Measurements from ENCODE around the gene RREB1.

RREB1 gene

DNA sequence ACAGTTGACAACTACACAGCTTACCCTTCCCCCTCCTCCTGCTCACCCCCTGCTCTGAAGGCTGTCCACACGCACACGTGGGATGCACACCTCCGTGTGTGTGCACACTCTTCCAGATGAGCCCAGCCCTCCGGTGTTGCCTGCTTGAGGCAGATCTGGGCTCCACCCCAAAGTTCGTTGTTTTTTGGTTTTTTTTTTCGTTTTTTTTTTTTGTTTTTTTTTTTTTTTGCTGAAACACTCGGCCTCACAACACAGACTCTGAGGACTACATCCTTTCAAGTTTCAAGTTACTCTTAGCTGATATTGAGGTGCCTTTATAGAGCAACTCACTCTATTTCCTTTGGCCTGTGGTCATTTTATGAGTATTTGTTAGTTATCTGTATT lies 88.2 kb downstream of the RREB1 start:
- no peak for DNase-seq

DNA sequence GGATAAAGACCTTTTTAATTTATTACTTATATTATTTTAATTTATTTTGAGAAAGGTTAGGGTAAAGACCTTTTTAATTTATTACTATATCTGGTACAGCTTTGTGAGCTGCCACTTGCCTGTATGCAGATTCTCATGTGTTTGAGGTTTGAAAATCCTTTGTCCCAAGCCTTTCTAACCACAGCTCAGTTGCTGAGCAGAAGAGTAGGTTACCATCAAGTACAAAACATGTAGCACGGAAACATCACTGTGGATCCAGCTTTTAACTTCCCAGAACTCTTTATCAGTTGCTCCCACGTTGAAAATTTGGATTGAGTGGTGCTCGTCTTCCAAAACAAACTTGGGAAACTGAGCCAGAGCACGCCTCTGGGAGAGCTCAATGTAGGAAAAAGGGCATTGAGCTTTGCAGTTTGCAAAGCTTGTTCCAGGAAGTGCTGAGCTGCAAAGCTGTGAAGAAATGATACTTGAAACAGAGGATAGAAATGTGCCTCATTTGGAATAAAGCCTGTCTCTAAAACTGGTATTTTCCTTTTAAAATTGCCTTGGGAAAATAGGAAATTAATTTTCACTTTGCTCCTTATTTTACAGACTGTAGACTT lies 89.0 kb downstream of the RREB1 start:
- no peak for DNase-seq

DNA sequence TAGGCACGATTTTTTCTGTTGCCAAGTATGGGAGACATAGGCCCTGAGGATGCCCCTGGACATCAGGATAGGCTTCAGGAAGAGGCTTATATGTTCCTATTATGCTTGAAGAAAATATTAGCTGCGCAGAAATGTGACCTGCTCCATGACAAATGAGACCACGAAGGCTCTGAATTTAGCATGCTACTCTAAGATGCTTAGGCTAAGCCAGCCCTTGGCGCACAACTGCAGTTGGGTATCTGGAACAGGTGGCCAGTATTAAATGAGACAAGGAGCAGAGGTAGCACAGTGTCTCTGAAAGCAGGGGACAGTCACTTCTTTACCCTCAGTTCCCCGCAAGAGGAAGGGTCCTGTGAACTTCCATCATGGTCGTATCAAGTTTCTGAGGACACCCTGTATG lies 90.0 kb downstream of the RREB1 start:
- no peak for DNase-seq

DNA sequence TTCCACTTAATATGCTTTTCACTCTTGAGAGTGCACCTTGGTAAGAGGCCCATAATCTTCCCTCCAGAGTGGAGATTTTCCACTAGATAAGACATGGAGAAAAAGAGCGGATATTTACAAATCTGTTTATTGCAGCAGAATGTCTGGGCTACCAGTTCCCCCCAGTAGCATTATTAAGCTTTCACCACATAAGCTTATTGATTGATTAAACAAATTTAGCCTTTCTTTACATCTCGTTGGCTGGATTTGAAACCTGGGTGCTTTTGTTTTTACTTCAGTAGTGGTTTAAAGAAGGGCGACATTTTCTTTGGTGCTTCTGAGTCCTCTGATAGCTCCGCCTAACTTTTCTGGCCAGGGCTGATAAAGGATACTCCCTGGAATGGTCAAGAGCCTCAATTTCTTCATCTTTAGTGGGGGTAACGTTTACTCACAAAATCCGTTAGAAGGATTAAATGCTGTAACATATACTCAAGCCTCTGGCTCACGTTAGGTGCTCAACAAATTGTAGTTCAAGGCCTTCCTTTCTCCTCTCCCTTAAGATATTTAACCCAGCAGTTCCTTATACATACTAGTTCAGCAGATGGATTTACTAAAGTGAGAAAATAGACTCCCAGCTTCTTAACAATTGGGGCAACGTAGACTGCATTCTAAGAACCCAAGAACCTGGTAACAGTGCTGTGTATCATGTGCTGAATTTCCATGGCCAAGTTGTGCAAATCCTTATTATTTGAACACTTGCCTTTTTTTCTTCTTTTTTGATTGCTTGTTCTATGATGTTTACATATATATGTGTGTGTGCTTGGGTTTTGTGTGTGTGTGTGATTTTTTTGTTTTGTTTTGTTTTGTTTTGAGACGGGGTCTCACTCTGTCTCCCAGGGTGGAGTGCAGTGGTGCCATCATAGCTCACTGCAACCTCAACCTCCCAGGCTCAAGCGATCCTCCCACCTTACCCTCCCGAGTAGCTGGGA lies 91.4 kb downstream of the RREB1 start:
- DNase-seq = no peak

DNA sequence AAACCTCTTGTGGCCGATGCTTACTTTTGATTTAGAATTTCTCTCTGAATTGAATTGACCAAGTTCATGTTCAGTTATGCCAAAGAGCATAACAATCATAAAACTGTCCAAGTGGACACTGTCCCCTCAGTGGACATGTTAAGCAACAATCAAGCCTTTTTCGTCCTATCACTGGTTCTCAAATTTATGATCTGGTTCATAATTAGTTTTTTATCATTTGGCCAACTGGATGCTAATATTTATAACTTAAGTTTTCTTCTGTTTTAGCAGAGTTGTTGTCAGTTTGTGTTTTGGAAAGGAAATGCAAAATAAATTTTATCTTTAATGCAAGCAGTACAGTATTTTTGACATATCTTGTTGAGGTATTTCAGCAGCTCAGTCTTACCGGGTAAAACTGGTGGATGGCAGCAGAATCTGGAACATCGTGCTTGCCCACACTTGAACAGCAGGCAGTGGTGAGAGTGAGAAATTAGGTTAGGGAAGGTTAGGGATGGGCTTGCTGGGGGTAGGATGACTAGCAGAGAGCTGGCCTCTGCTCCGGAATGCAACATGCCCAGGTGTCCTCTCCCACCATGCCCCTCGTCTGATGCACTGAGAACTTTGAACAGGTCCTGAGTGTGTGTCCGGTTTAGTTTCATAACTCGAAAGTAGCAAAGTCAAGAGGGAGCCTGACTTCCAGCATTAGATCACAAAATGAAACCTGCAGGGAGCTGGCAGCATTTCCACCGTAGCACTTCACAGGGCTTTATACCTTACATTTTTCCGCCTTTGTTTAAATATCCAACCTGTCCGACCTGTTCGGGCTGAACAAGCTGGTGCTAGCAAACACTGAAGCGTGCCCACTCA lies 93.1 kb downstream of the RREB1 start:
- no peak for DNase-seq

DNA sequence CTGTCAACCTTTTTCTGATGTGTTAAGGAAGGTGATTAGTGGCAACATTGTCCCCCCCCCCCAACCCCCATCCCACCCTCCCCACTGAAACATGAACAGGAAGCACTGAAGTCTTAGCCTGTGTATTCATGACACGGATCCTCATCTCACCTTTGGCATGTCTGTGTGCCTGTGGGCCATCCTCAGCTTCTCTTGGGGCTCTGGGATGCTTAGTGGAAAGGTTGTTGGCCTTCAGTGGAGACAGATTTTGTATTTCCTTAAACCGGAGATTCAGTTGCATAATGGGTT lies 93.6 kb downstream of the RREB1 start:
- DNase-seq = no peak

DNA sequence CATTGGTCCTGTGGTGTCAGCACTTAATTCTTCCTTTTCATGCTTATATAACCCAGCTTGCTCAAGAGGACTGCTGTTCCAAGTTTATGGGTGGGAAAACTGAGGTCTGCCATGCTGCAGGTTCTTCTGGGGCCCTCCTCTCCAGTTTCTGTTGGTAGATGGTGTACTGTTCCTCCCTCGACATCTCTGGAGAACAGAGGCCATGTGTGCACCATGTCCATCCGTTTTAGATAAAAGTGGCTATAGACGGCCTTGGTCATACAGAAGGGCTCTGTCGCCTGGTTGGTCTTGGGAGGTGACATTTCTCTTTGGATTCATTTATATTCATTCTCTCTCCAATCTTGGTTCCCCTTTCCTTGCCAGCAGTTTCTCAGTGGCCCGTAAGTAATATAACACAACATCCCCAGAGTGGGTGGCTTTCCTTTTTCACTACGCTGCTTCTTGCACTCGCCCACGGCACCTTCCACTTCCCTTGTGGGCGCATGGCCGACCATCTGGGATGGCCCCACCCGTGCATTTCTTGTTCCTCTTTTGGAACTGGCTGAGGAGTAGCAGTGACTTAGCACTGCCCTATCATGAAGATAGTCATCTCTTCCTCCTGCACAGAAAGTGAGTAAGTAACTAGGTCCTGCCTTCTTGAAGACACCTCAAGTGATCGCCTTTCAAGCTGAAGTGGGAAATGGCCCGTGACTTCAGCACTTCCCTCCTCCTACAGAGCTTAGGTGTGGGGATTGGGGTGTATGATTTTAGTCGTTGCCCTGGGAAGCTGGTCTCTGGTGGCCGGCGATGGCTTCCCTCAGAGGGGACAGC lies 94.2 kb downstream of the RREB1 start:
- DNase-seq = peak; percentile 43

DNA sequence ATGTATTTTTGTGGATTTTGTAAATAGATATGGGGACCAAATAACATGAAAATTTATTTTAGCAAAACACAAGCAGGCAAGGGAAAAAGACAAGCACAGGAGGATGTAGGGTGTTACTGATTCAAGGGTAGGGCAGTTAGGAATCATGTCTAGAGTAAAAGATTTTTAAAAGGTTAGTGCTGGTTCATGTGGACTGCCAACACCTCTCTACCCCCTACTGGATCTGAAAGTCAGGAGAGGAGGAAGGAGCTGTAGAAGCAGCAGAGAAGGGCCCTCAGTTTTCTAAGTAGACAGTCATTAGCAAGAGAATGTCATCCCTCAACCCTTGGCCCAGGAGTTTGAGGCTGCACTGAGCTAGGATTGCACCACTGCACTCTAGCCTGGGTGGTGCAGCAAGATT lies 95.2 kb downstream of the RREB1 start:
- no peak for DNase-seq

DNA sequence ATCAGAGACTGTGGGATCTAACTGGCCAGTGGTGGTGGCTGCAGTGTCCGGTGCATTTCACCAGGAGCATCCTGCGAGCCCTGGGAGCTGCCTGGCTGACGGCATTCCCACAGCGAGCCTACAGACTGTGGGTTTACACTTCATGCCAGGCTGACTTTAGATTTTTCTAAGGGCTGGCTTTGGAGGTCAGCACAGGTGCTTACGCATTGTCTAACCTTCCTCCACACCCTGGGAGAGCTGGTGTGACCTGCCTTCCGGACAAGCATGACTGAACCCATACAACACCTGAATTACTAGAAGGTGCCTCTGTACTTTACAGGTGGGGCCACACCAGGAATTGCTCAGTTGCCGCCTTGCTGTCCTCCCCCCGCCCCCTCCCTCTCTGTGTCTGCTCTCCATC lies 96.2 kb downstream of the RREB1 start:
- no peak for DNase-seq

DNA sequence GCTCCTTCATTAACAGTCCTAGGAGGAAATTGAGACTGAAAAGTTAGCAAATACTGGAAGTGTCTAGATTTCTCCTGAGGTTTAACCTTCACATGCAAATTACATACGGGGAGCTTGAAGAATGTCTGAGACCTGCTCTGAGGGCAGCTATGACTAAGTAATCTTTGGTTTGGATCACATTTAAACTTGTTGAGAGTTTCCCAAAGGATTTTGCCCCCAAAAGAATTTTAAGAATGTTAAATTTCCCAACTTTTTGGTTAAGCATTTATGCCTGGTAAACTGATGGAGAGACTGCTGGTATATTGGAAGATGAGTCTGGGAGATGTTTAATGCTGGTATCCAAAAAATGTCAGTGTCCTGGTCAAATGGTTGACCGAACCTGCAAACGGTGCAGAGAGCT lies 97.0 kb downstream of the RREB1 start:
- no peak for DNase-seq

DNA sequence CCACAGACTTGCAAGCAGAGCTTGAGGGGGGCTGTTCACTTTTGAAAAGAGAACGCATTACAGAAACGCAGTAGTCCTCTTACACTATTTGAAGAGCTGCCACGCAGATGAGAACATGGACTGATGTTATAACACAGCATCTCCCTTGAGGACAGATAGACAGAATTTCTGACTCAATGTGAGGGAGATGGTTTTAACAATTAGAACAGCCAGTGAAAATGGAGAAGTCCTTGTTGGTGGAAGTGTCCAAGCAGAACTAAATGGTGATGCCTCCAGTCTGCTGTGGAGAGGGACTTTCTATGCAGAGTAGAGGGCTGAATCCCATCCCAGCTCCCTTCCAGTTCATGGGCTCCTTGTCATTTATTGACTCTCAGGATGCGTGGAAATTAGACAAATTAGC lies 100.0 kb downstream of the RREB1 start:
- DNase-seq = no peak

DNA sequence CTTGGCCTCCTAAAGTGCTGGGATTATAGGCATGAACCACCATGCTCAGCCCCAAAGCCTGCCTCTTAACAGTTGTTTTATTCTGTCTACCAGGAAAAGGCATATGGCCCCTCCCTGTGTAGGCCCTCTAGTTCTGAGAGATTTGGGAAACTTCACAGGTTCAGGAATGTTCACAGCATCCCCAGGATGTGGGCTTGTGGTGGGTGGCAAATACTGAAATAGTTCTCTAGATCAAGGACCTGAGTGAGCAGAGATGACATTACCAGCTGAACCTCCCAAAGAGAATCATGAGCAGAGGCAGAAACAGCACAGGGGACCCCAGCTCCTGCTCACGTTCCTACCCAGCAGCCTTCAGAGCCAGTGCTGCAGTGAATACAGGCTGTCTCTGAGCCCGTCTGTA lies 105.7 kb downstream of the RREB1 start:
- no peak for DNase-seq

DNA sequence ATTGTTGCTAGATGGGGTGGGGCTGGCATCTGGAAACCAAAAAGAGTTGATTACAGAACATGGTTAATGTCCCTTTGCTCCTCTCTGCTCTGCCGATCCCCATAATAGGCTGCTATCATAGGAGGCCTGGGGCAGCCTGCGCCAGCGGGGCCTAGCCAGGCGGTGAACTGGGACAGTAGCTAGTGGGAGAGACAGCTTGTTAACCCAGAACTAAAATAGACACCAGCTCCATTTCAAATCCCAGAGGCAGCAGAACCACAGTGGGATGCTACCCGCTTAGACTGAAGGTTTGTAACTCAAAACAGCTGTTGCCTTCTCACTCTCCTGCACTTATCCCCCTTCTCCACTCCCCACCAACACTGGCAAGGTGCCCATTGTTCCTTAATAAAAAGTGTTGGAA lies 106.7 kb downstream of the RREB1 start:
- no peak for DNase-seq

DNA sequence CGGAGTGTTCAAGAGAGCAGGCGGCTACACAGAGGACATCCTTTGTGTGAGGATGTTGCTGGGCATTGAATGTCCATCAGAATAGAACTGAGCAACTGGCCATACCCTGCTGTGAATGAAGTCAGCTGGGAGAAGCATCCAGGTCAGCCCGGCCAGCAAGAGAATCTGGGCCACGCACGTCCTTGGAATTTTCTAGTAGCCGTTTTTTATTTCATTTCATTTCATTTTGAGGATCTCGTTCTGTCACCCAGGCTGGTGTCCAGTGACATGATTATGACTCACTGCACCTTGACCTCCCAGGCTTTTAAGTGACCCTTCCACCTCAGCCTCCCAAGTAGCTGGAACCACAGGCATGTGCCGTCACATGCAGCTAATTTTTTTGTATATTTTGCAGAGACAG lies 107.4 kb downstream of the RREB1 start:
- no peak for DNase-seq

DNA sequence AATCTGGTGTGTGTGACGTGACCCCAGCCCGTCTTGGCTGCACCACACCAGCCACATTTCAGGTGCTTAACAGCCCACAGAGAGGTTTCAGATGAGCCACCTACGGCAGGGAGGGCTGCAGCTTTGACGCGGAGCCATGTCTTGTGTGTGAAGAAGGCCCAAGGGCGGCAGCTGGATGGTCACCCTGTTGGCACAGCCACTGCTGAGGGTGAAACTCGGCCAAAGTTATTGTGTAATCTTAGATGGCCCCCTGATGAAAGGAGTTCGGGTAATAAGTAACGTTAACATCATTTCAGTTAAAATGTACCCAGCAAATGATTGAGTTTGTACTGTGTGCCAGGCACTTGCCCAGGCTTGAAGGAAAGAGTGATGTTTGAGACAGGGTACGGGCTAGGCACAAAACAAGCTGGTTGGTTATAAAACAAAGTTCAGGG lies 108.1 kb downstream of the RREB1 start:
- DNase-seq = no peak

DNA sequence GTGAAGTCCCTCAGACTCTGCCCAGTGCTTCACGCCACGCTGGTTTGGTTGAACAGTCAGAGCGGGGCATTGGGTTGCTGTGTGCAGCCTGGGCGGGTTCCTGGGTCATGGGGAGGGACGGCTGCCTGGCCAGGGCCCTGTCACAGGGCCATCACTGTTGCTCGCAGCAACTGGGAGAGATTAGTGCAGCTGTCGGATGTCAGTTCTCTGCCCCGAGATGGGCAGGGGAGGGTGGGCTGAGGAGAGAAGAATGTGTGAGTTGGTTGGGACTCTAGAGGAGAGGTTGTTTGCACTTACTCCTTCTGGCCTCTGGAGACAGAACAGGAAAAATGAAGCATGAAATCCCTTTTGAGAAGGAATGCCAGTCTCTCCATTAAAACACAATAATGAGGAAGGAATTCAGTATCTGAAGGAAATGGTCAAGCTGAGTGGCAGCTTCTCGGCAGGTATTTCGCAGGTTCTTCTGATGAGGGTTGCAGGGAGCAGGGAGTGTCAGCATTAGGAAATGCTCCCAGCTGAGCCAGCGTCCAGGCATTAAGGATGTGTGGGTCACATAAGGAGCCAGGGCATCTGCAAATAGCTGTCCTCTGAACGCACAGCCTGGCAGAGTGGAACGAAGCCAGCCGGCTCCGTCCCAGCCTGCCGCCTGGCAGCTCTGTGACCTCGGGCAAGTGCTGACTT lies 109.3 kb downstream of the RREB1 start:
- no peak for DNase-seq

DNA sequence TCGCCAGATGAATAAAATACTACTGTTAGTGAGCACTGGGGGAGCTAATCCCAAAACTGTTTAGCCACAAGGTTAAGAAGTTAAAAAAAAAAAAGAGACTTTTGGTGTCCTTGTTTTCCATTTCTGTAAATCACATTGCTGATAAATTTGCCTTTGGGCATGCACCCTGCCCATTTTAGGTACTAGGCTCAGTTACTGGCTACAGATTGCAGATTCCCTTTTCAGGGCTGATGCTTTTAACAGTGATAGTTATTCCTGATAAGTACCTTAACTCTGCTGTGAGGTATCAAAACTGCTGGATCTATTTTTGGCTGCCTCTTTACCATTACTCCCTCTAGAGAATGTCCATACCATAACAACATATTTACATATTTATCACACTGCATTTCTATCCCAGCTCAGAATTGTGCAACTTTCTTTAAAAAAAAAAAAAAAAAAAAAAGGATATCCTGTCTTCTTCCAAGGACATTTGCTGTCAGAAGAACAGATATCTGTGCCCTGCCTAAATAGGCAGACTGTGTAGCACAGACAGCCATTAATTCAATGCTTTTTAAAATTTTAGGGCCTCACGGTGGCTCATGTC lies 110.7 kb downstream of the RREB1 start:
- DNase-seq = no peak

DNA sequence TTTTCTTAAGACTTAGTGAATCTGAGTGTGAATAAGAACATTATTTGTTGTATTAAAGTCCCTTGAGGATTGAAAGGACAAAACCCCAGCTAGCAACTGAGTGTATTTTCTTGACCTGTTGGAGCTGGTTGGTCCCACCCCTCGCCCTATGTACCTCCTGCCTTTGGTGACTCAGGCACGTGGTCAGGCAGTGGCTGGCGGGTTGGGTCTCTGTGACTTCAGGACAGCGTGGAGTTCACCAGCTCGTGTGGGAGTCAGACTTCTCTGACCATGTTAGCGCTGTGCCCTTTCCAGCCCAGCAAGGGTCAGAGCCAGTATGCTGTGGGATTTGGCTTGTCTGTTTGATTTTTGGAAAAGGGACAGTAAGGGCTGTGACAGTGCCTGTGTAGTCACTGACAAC lies 111.5 kb downstream of the RREB1 start:
- DNase-seq = no peak

DNA sequence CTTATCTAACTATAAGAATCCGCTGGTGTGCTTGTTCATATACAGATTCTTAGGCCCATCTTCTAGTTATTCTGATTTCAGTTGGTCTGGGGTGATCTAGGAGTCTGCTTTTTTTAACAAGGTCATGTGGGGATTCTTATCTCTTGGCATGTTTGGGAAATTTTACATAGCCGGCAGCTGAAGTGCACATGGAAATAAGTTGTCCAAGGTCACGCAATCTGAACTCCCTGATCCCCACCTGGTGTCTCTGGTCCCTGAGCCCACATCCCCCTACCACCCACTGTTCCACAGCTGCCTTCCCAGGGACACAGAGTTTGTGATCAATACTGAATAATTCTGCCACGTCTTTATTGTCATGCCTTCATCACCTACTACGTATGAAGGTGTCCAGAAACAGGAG lies 114.4 kb downstream of the RREB1 start:
- no peak for DNase-seq

DNA sequence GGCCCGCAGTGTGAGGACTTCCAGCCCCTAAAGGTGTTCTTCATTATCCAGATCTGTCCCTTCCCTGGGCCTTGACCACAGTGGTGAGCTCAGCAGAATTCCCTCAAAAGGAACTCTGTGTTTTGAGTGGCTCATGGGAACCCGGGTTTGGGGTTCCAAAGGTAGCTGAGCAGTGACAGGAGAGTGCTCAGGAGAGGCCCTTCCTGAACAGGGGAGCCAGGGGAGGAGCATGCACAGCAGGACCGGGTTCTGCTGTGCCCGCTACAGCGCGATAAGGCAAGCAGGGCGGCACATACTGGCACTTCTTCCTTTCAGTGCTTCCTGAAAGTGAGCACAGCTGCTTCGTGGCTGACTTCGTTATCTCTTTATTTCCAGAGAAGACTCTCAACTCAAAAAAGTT lies 117.0 kb downstream of the RREB1 start:
- no peak for DNase-seq

DNA sequence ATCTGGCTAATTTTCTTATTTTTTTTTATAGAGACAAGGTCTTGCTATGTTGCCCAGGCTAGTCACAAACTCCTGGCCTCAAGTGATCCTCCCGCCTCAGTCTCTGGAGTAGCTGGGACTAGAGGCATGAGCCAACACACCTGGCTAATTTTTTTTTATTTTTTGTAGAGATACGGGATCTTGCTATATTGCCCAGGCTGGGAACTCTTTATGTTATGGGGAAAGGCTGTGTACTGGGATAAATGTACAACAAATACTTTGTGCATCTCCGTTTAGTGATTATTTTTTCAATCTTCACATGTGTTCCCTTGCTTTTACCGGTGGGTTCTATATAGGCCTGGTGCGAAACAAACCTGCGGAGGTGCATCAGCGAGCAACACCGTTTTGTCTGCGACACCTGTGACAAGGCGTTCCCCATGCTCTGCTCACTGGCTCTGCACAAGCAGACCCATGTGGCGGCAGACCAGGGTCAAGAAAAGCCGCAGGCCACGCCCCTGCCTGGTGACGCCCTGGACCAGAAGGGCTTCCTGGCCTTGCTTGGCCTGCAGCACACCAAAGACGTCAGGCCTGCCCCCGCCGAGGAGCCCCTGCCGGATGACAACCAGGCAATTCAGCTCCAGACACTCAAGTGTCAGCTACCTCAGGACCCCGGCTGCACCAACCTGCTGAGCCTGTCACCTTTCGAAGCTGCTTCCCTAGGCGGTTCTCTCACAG lies 121.1 kb downstream of the RREB1 start:
- no peak for DNase-seq
